NB4 (cell line): ENCODE data around the gene OSMR.

Source experiments
- DNase-seq: peaks from one replicate; pipeline ENCODE4 v3.0.0; 2010; ENCODE audit warnings: low read depth
- H3K4me3 ChIP-seq: one replicate; pipeline ENCODE4 v1.5.1; 2011; ENCODE audit warnings: mild to moderate bottlenecking, low read depth, low read length, moderate library complexity
- CTCF ChIP-seq: IDR thresholded peaks from one replicate; pipeline ENCODE4 v1.5.1; 2012; ENCODE audit warnings: low read depth, low read length
- MYC ChIP-seq: IDR thresholded peaks from 2 replicates; pipeline ENCODE4 v1.6.1; 2011; ENCODE audit warnings: low read depth, low read length
- POLR2A ChIP-seq: IDR thresholded peaks from 2 replicates; pipeline ENCODE4 v1.6.1; 2011; ENCODE audit warnings: mild to moderate bottlenecking; ENCODE audit not compliant: insufficient read length; ENCODE audit errors: extremely low read depth
- TF ChIP-seq, protein P1 (sequence below): IDR thresholded peaks from 2 replicates; pipeline ENCODE4 v1.6.1; 2011; ENCODE audit warnings: low read depth, low read length

Gene OSMR

GRCh38 chr5:38961691-38962090 is 115.9 kb downstream of the OSMR start:
- no peak overlapping the region for H3K4me3 ChIP-seq
- no peak for DNase-seq
- TF ChIP-seq CTCF: no peak
- no peak for TF ChIP-seq POLR2A
- no peak for TF ChIP-seq MYC
- TF ChIP-seq, protein P1, sequence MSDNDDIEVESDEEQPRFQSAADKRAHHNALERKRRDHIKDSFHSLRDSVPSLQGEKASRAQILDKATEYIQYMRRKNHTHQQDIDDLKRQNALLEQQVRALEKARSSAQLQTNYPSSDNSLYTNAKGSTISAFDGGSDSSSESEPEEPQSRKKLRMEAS: no peak

DNA sequence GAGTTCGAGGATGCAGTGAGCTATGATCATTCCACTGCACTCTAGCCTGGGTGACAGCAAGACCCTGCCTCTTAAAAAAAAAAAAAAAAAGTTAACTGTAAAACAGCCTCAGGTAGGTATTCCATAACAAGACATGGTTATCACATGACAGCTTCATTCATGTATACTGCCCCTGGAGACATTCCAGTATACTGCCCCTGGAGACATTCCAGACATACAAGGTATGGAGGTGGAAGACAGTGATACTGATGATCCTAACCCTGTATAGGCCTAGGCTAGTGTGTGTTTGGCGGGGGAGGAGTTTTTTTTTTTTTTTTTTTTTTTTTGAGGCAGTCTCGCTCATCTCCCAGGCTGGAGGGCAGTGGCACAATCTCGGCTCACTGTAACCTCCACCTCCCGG is 122.9 kb downstream of the OSMR start:
- DNase-seq: no peak
- TF ChIP-seq CTCF: no peak
- no peak overlapping the region for H3K4me3 ChIP-seq

DNA sequence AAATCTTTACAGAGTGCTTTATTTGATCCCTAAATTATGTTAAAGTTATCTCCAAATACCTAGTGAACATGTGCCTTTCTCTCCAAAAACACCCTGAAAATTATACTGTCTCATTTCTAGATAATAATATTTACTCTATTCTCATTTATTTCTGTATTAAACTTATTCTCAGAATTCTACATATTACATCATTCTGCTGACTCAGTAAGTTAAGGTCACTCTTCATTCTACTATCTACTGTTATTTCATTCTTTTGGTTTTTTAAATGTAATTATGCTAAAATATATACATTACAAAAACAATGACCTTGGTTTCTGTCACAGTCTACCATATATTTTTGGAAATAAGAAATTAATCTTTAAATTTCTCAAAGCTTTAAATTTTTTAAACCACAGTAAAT is 132.2 kb downstream of the OSMR start:
- TF ChIP-seq CTCF (no peak), MYC (no peak), POLR2A (no peak)
- TF ChIP-seq, protein P1: no peak
- no peak for DNase-seq

GRCh38 chr5:38979535-38979934 is 133.7 kb downstream of the OSMR start:
- DNase-seq: no peak
- no peak overlapping the region for H3K4me3 ChIP-seq
- no peak for TF ChIP-seq POLR2A
- TF ChIP-seq CTCF: no peak
- TF ChIP-seq MYC: no peak
- TF ChIP-seq, protein P1: no peak

More for the DNA sequence above, 132.2 kb downstream of the OSMR start:
- H3K4me3 ChIP-seq: no peak overlapping the region
